GM20431 (cell line): ENCODE data around the gene KCNQ1.

Experiments used
- in situ Hi-C: fragments of 300-500 bp; cut with MseI, MboI; formaldehyde crosslinking; loops from one replicate; pipeline ENCODE4 v1.15.0; 2020; ENCODE audit warnings: low sequenced_read_pairs; ENCODE audit not compliant: unreplicated experiment

KCNQ1 gene

GRCh38 chr11:2798951-2799761 lies 354.3 kb downstream of the KCNQ1 start:
- in situ Hi-C loops: no loop called here

- in situ Hi-C loops: no loop called here
These were observed 355.3 kb downstream of the KCNQ1 start for GRCh38 chr11:2799881-2800654.

DNA sequence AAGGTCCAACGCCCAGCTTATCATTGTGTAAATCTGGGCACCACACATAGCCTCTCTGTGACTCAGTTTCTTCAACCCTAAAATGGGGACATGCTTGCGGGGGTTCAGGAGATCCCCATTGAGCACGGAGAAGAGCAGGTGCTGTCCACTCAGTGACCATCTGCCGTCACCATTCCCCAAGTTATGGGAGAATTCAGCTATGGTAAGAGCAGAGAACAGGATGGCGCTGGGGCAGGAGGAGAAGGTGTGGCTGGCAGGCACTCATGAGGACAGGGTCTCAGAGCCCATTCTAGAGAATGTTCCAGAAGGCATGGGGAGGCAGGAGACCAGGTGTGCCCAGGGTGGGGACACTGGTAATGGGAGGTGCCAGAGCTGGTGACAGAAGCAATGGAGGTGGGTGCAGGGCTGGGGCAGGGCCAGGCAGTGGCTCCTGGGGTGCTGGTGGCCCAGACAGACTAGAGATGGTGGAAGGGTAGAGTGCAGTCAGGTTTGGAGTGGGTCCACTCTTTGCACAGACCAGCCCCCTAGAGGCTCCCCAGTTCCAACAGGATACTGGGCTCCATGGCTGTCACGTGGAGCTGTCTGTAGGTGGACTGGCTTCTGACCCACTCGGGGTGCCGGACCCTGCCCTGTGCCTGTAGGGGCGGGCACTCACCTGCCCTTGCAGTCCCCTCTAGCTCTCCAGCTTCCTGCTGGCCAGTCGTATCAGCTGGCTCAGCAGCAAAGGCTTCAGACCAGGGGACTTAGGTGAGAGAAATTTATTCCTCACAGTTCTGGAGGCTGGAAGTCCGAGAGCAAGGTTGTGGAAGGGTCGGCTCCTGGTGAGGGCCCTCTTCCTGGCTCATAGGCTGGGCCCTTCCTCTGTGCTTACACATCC lies 356.1 kb downstream of the KCNQ1 start:
- in situ Hi-C loops: no loop called here

DNA sequence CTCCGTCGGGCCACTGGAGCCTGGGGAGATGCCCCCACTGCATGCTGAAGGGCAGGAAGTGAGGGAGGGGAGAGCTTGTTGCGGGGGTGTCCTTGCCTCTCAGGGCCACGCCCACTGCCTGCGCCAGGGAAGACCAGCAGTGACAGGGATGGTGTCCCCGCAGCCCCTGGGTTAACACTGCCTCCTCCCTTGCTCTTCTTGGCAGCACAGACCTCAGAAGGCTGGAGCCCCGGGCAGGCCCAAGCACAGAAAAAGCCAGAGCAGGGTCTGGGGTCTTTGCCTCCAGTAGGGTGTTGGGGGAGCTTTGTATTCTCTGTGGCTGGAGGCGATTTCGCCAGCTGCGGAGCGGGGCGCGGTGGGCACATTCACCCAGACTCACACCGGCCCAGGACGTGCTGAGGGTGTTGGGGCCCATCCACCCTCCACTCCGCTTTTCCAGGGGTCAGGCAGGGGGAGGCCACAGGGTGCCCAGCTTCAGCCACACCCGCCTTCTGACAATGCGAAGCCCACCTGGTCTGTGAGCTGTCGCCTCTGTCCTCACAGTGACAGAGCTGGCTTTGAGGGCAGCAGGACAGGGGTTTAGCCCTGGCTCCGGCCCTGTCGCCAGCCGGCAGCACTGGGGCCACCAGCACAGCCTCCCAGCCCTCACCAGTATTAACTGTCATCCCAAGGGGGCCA lies 357.0 kb downstream of the KCNQ1 start:
- in situ Hi-C loops: no loop called here

- in situ Hi-C loops: no loop called here
These were observed 357.8 kb downstream of the KCNQ1 start for GRCh38 chr11:2802389-2803185.

GRCh38 chr11:2803186-2804091 lies 358.6 kb downstream of the KCNQ1 start:
- in situ Hi-C loops: no loop called here

DNA sequence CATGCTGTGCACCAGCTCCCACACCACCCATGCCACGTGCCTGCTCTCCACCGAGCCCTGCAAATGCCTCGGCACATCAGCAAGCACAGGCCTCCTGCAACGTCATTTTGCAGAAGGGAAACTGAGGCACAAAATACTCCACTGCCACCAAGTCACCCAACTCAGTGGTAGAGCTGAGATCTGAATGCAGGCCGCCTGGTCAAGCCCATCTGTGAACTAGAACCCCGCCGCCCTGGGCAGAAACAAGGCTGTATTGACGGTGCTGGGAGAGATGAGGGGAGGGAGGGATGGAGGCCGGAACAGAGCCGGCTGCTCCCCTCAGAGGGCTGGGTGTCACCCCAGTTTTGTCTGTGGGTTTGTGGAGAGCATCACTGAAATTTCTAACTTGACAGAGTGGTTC lies 359.4 kb downstream of the KCNQ1 start:
- in situ Hi-C loops: no loop called here

DNA sequence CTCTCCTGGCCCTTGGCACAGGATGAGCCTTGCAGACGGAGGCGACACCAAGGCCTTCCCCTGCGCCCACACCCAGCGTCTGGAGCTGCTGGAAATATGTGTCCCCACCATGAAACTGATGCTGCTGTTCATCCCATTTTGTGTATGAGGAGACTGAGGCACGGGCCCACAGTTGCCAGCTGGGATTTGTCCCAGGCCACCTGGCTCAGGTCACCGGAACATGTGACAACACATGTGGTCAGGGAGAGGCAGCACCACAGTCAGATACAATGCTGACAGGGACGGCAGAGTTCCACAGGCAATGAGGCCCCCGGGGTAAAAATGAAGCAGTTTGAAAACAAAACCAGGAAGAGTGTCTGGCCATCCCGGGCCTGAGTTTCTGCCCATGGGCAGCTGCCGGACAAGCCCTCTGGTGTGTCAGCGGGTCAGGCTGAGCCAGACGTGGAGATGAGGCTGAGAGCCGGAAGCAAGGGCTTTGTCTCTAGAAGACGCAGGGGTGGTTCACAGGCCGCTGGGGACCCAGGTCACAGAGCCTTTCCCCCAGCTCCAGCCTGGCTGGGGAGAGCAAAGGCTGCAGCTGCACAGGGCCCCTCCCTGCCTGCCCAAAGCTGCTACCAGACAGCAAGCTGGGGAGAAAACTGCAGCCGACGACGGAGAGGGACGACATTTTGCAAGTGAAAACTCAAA lies 360.0 kb downstream of the KCNQ1 start:
- in situ Hi-C loops: no loop called here

GRCh38 chr11:2805388-2806056 lies 360.7 kb downstream of the KCNQ1 start:
- in situ Hi-C loops: no loop called here

- in situ Hi-C loops: no loop called here
These were observed 361.7 kb downstream of the KCNQ1 start for GRCh38 chr11:2806351-2807024.

DNA sequence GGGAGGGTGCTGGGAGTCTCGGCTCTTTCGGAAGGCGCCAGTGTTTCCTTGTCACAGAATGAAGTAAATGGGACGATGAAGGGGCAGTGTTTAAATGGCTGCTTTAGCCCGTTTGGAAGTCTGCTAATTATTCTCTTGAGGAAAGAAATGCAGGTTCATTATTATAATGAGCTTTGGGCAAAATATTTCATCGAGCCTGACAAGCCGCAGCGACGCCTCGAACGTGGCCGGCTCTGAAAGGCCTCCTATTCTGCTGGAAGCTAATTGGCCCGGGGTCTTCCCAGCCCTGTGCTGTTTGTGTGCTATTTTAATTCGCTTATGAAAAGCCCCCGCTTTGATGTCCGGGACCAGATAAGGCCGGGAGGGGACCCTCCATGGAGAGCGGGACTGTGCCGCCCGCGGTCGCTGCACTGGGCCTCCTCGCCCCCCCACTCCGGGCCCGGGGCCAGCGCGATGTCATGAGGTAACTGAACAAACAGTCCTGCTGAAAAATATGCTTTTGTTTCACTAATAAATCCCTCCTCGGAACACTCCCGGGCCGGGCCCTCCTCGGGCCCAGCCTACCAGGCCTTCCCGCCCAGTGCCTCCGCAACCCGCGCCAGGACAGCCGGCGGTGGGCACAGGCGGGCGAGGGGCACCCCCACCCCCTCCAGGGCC lies 362.3 kb downstream of the KCNQ1 start:
- in situ Hi-C loops: no loop called here

GRCh38 chr11:2807801-2808241 lies 363.0 kb downstream of the KCNQ1 start:
- in situ Hi-C loops: no loop called here

- in situ Hi-C loops: no loop called here
These were observed 364.3 kb downstream of the KCNQ1 start for GRCh38 chr11:2808850-2809846.

- in situ Hi-C loops: no loop called here
These were observed 365.0 kb downstream of the KCNQ1 start for GRCh38 chr11:2809854-2810253.
